H1 (cell line): Measurements from ENCODE around the gene HIBCH. TPM values are rescaled to one million over a fixed set of nuclear protein-coding genes. Genes with fewer than 3 reads are reported as not detected.

Experiments used
- CTCF ChIA-PET: fragments of 300-600 bp; sonication (Branson Sonifier 250); formaldehyde crosslinking; loops from one replicate; lab custom pipeline; 2021; ENCODE audit not compliant: partially characterized antibody; lab: Charles Lee
- POLR2A ChIA-PET: fragments of 300-600 bp; sonication (Branson Sonifier 250); formaldehyde crosslinking; loops from one replicate; lab custom pipeline; 2021; ENCODE audit warnings: inconsistent platforms; ENCODE audit not compliant: partially characterized antibody; lab: Charles Lee
- DNase-seq, 2 experiments: peaks; one replicate each; pipeline versions ENCODE4 v3.0.0 to v3.0.0-alpha.2; 2010 to 2022; ENCODE audit warnings: low spot score in 2 of 2, low read depth in 1 of 2, mixed read lengths in 1 of 2
- FAIRE-seq: peaks from 2 replicates; lab custom pipeline; 2011; peaks lifted over from hg19 to GRCh38; lab: Jason Lieb, UNC
- H2AFZ ChIP-seq: 2 replicates; pipeline ENCODE4 v1.8.1; 2012; ENCODE audit warnings: low read length, inconsistent platforms
- H2AK5ac ChIP-seq: 2 replicates; pipeline ENCODE4 v1.6.1; 2013; ENCODE audit warnings: low read depth, low read length
- H2BK120ac ChIP-seq: replicated peaks from 2 replicates; pipeline ENCODE3; 2013; ENCODE audit warnings: low read depth, low read length, inconsistent platforms
- H2BK12ac ChIP-seq: 2 replicates; pipeline ENCODE4 v1.6.1; 2013; ENCODE audit warnings: low read depth, low read length
- H2BK15ac ChIP-seq: 2 replicates; pipeline ENCODE4 v1.6.1; 2013; ENCODE audit warnings: low read length
- H2BK20ac ChIP-seq: 2 replicates; pipeline ENCODE4 v1.6.1; 2013; ENCODE audit warnings: low read length
- H2BK5ac ChIP-seq: 2 replicates; pipeline ENCODE4 v1.6.1; 2013; ENCODE audit warnings: low read depth, low read length
- H3K14ac ChIP-seq: 2 replicates; pipeline ENCODE4 v1.6.1; 2013; ENCODE audit warnings: inconsistent platforms; ENCODE audit not compliant: insufficient read length
- H3K18ac ChIP-seq: 2 replicates; pipeline ENCODE4 v1.6.1; 2013; ENCODE audit warnings: low read length; ENCODE audit errors: extremely low read depth
- H3K23ac ChIP-seq: 2 replicates; pipeline ENCODE4 v1.6.1; 2013; ENCODE audit warnings: inconsistent platforms; ENCODE audit not compliant: insufficient read length
- H3K23me2 ChIP-seq: 2 replicates; pipeline ENCODE4 v1.6.1; 2013; ENCODE audit warnings: low read depth, low read length
- H3K27ac ChIP-seq: 2 replicates; pipeline ENCODE4 v1.6.1; 2011; ENCODE audit warnings: low read depth, low read length, inconsistent platforms
- H3K27me3 ChIP-seq, 4 experiments: replicated peaks in 1 of 4; 1 replicate in 1 of 4; 2 replicates in 3 of 4; pipeline versions ENCODE4 v1.6.1 to v1.8.1; 2011 to 2013; ENCODE audit warnings: low read length in 3 of 4, mild to moderate bottlenecking in 3 of 4, inconsistent platforms in 2 of 4, mixed read lengths in 2 of 4, moderate library complexity in 1 of 4; ENCODE audit not compliant: control insufficient read depth in 3 of 4, insufficient read depth in 3 of 4; ENCODE audit errors: extremely low read depth in 1 of 4
- H3K36me3 ChIP-seq, 4 experiments: 2 replicates each; pipeline versions ENCODE4 v1.6.1 to v1.8.1; 2011 to 2013; ENCODE audit warnings: mild to moderate bottlenecking in 4 of 4, low read length in 3 of 4, moderate library complexity in 2 of 4, control low read depth in 1 of 4, inconsistent platforms in 1 of 4; ENCODE audit not compliant: insufficient read depth in 4 of 4, control insufficient read depth in 2 of 4
- H3K4ac ChIP-seq: replicated peaks from 2 replicates; pipeline ENCODE3; 2013; ENCODE audit warnings: low read length, low read depth, mixed read lengths, inconsistent platforms; ENCODE audit not compliant: insufficient read length
- H3K4me1 ChIP-seq, 4 experiments: replicated peaks in 1 of 4; 1 replicate in 1 of 4; 2 replicates in 3 of 4; pipeline versions ENCODE4 v1.6.1 to v1.8.1; 2011 to 2013; ENCODE audit warnings: low read length in 3 of 4, inconsistent platforms in 2 of 4, mixed read lengths in 1 of 4; ENCODE audit not compliant: insufficient read depth in 4 of 4, control insufficient read depth in 3 of 4
- H3K4me2 ChIP-seq, 2 experiments: 2 replicates each; pipeline versions ENCODE4 v1.6.1 to v1.8.1; 2011 to 2013; ENCODE audit warnings: low read depth in 2 of 2, low read length in 2 of 2, control low read depth in 1 of 2, inconsistent platforms in 1 of 2, mild to moderate bottlenecking in 1 of 2; ENCODE audit not compliant: insufficient read depth in 1 of 2
- H3K4me3 ChIP-seq, 4 experiments: fragments of 200-600, 300-600 bp in 1 of 4; sonication (generic), shearing (Covaris generic), sonication (Bioruptor Twin) in 1 of 4; 2 replicates each; pipeline versions ENCODE4 v1.5.1 to v1.8.1; 2011 to 2016; ENCODE audit warnings: low read length in 4 of 4, low read depth in 3 of 4, control low read depth in 2 of 4, inconsistent platforms in 2 of 4, mild to moderate bottlenecking in 2 of 4, mixed read lengths in 1 of 4, moderate library complexity in 1 of 4; ENCODE audit not compliant: insufficient read depth in 2 of 4; ENCODE audit errors: extremely low read depth in 1 of 4
- H3K56ac ChIP-seq: replicated peaks from 2 replicates; pipeline ENCODE3; 2013; ENCODE audit warnings: low read depth, mild to moderate bottlenecking, mixed read lengths, low read length, inconsistent platforms; ENCODE audit not compliant: insufficient read length
- H3K79me1 ChIP-seq: 2 replicates; pipeline ENCODE4 v1.6.1; 2013; ENCODE audit warnings: low read depth, low read length, control low read depth
- H3K79me2 ChIP-seq, 2 experiments: 2 replicates each; pipeline versions ENCODE4 v1.6.1 to v1.8.1; 2012 to 2013; ENCODE audit warnings: low read length in 2 of 2, mild to moderate bottlenecking in 2 of 2, inconsistent platforms in 1 of 2; ENCODE audit not compliant: insufficient read depth in 2 of 2, control insufficient read depth in 1 of 2
- H3K9ac ChIP-seq, 4 experiments: replicated peaks in 1 of 4; 1 replicate in 1 of 4; 2 replicates in 3 of 4; pipeline versions ENCODE4 v1.6.1 to v1.8.1; 2011 to 2013; ENCODE audit warnings: low read depth in 3 of 4, low read length in 3 of 4, control low read depth in 2 of 4, mild to moderate bottlenecking in 2 of 4, moderate library complexity in 2 of 4, inconsistent platforms in 1 of 4; ENCODE audit errors: extremely low read depth in 1 of 4
- H3K9me3 ChIP-seq, 2 experiments: 2 replicates each; pipeline versions ENCODE4 v1.6.1 to v1.8.1; 2012 to 2013; ENCODE audit warnings: mild to moderate bottlenecking in 2 of 2, moderate library complexity in 2 of 2, control low read depth in 1 of 2, inconsistent platforms in 1 of 2, low read depth in 1 of 2, low read length in 1 of 2, mixed read lengths in 1 of 2; ENCODE audit not compliant: insufficient read depth in 2 of 2
- H4K20me1 ChIP-seq, 2 experiments: replicated peaks in 1 of 2; 2 replicates each; pipeline versions ENCODE3 to v1.8.1; 2011 to 2013; ENCODE audit warnings: inconsistent platforms in 2 of 2, low read length in 2 of 2, mild to moderate bottlenecking in 1 of 2; ENCODE audit not compliant: insufficient read depth in 2 of 2, control insufficient read depth in 1 of 2
- H4K5ac ChIP-seq: 2 replicates; pipeline ENCODE4 v1.6.1; 2013; ENCODE audit warnings: low read length, low read depth, mixed read lengths, inconsistent platforms; ENCODE audit not compliant: insufficient read length
- H4K8ac ChIP-seq: 2 replicates; pipeline ENCODE4 v1.8.0; 2013; ENCODE audit warnings: mild to moderate bottlenecking, moderate library complexity, low read length, inconsistent platforms; ENCODE audit not compliant: insufficient read depth; ENCODE audit errors: extremely low read depth
- H4K91ac ChIP-seq: replicated peaks from 2 replicates; pipeline ENCODE3; 2013; ENCODE audit warnings: low read length, mixed read lengths, inconsistent platforms; ENCODE audit not compliant: insufficient read length
- CBX5 ChIP-seq: fragments of 300-800, 300-1000 bp; sonication (generic); IDR thresholded peaks from 2 replicates; pipeline ENCODE4 v1.7.1; 2016; ENCODE audit warnings: antibody characterized with exemption, low read length, low read depth
- CHD2 ChIP-seq: IDR thresholded peaks from 2 replicates; pipeline ENCODE4 v1.6.1; 2012; ENCODE audit warnings: low read length, improper control_type of control experiment
- CREB1 ChIP-seq: IDR thresholded peaks from 2 replicates; pipeline ENCODE4 v1.6.1; 2012; ENCODE audit warnings: inconsistent platforms
- EZH2 ChIP-seq: fragments of 200-600 bp; sonication (generic); IDR thresholded peaks from 2 replicates; pipeline ENCODE4 v1.7.1; 2012; ENCODE audit warnings: low read depth, mild to moderate bottlenecking, moderate library complexity, low read length, inconsistent platforms; ENCODE audit not compliant: severe bottlenecking
- POLR2A ChIP-seq, 2 experiments: IDR thresholded peaks; 1 replicate in 1 of 2; 2 replicates in 1 of 2; pipeline ENCODE4 v1.6.1; 2011; ENCODE audit warnings: low read depth in 2 of 2, low read length in 2 of 2, mild to moderate bottlenecking in 2 of 2; ENCODE audit errors: control extremely low read depth in 1 of 2
- POU5F1 ChIP-seq: IDR thresholded peaks from 2 replicates; pipeline ENCODE4 v1.6.1; 2011; ENCODE audit warnings: low read depth, mild to moderate bottlenecking, low read length, moderate library complexity
- RFX5 ChIP-seq: IDR thresholded peaks from 2 replicates; pipeline ENCODE4 v1.6.1; 2011; ENCODE audit warnings: low read depth, low read length, improper control_type of control experiment, borderline replicate concordance
- SP4 ChIP-seq: IDR thresholded peaks from 2 replicates; pipeline ENCODE4 v1.6.1; 2012; ENCODE audit warnings: low read length, inconsistent platforms
- TAF1 ChIP-seq: IDR thresholded peaks from 2 replicates; pipeline ENCODE4 v1.6.1; 2011; ENCODE audit warnings: mild to moderate bottlenecking, low read depth, low read length
- TAF7 ChIP-seq: optimal IDR thresholded peaks from 2 replicates; pipeline ENCODE3; 2011; ENCODE audit warnings: low read depth, mild to moderate bottlenecking, inconsistent platforms, low read length, moderate library complexity, borderline replicate concordance
- TEAD4 ChIP-seq: IDR thresholded peaks from 2 replicates; pipeline ENCODE4 v1.6.1; 2012; ENCODE audit warnings: low read depth, low read length, inconsistent platforms, mixed read lengths
- WGBS, 2 experiments: shearing (Covaris generic) in 1 of 2; methylation state at CpG; one replicate each; pipeline versions ENCODE4 v1.1.6 to v1.1.7; 2013 to 2015; ENCODE audit warnings: low lambda C conversion rate in 2 of 2, mixed read lengths in 2 of 2, inconsistent platforms in 1 of 2, low coverage in 1 of 2, missing lambda C conversion rate in 1 of 2; ENCODE audit not compliant: insufficient replicate concordance in 2 of 2, insufficient coverage in 1 of 2, insufficient read length in 1 of 2; ENCODE audit errors: extremely low coverage in 1 of 2, missing lambda C conversion rate in 1 of 2; 5-methylcytosine and 5-hydroxymethylcytosine counted together
- polyA plus RNA-seq, 7 experiments: library from polyadenylated mRNA; depleted of rRNA in 3 of 7; stranded (reverse) in 5 of 7; unstranded in 2 of 7; fragments of >200 nt in 5 of 7; fragments of 200-250 nt in 2 of 7; gene quantifications; 1 replicate in 5 of 7; 2 replicates in 1 of 7; 4 replicates in 1 of 7; pipeline versions ENCODE4 v1.2.1 to v1.2.3, GENCODE V29; 2011 to 2013; ENCODE audit warnings: missing spikeins in 2 of 7, mixed read lengths in 2 of 7
- total RNA-seq: library from RNA; stranded (reverse); fragmentation: NEBNext Ultra II Directional; extraction: Animal tissue kit (Norgen Biotek cat#: 25700); gene quantifications from 2 replicates; pipeline ENCODE4 v1.2.1, GENCODE V29; 2021
- TF ChIP-seq, protein P1 (sequence below): IDR thresholded peaks from 2 replicates; pipeline ENCODE4 v1.6.1; 2012; ENCODE audit warnings: inconsistent platforms

Gene HIBCH
- total and polyA plus RNA-seq, 2 of the 8 experiments (the other 6 are each of a cell fraction or from before 2014, with no cell fraction given), result 7.5 to 31.8 TPM

DNA sequence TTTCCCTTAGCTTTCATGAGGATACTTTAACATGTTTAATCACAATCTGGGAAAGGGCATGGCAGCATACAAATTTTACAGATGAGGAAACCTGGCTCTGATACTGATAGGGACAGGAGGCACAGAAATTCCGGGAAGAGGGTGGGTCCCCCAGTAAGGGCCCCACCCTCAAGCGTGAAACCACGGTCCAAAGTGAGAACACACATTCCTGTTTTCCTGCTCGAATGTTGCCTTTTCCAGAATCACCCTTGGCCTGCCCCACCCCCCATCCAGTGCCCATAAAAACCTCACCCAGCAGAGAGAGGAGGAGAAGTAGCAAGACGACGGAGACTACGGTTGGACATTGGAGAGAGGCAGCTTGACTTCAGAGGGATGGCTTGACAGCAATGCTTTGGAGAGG, 98.2 kb downstream of the HIBCH start:
- no peak overlapping the region for H2BK5ac ChIP-seq
- TF ChIP-seq CREB1 (no peak), POU5F1 (no peak), CBX5 (no peak), TEAD4 (no peak), SP4 (no peak), POLR2A (IDR thresholded peaks at IDR 0.05; ENCODE audit: control extremely low read depth in 1 of 2, low read depth in 2 of 2, low read length in 2 of 2) (no peak), EZH2 (no peak), TAF1 (no peak), TAF7 (no peak), RFX5 (no peak), CHD2 (no peak)
- TF ChIP-seq, protein P1, sequence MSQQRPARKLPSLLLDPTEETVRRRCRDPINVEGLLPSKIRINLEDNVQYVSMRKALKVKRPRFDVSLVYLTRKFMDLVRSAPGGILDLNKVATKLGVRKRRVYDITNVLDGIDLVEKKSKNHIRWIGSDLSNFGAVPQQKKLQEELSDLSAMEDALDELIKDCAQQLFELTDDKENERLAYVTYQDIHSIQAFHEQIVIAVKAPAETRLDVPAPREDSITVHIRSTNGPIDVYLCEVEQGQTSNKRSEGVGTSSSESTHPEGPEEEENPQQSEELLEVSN, result no peak

More for the DNA sequence above, 98.2 kb downstream of the HIBCH start:
- no peak for DNase-seq
- no peak overlapping the region for H2AK5ac ChIP-seq
- no peak overlapping the region for H4K5ac ChIP-seq
- ChIA-PET POLR2A (no interaction called here), CTCF (no interaction called here)
- H2AFZ ChIP-seq, result no peak overlapping the region
- no peak overlapping the region for H2BK12ac ChIP-seq
- H3K56ac ChIP-seq, result no peak overlapping the region
- no peak overlapping the region for H3K27ac ChIP-seq
- H3K79me2 ChIP-seq, result no peaks in the 10 kb centered on the region
- no peak overlapping the region for H3K4ac ChIP-seq
- H3K23ac ChIP-seq, result no peak overlapping the region
- H2BK20ac ChIP-seq, result no peak overlapping the region
- WGBS, 2 experiments, result 86% methylated on average over 6 of the region's 7 CpGs; no CpG with 5 or more reads in 1 of the 2 experiments
- H4K20me1 ChIP-seq, result no peaks in the 10 kb centered on the region
- H3K23me2 ChIP-seq, result no peaks in the 10 kb centered on the region
- H3K18ac ChIP-seq, result no peak overlapping the region
- no peaks in the 10 kb centered on the region for H3K79me1 ChIP-seq
- H3K27me3 ChIP-seq, result peaks cover 0 to 1% (median 0%) of the 10 kb centered on the region in 4 experiments; a peak in 1 of 7 replicates
- H3K9ac ChIP-seq, result no peak overlapping the region
- H3K4me2 ChIP-seq, result no peak overlapping the region
- H3K14ac ChIP-seq, result no peak overlapping the region
- peaks cover 2 to 6% (median 4%) of the 10 kb centered on the region in 4 experiments; a peak in 5 of 7 replicates for H3K4me1 ChIP-seq
- no peak overlapping the region for H4K91ac ChIP-seq
- H2BK15ac ChIP-seq, result no peak overlapping the region
- H3K36me3 ChIP-seq, result peaks cover 0 to 14% (median 6%) of the 10 kb centered on the region in 4 experiments; a peak in 4 of 8 replicates
- H4K8ac ChIP-seq, result no peak overlapping the region
- peaks cover 6 to 13% of the 10 kb centered on the region in 2 experiments; a peak in 3 of 4 replicates for H3K9me3 ChIP-seq
- no peak overlapping the region for H2BK120ac ChIP-seq
- no peak for FAIRE-seq
- no peak overlapping the region for H3K4me3 ChIP-seq
